RWPE1 (cell line): ENCODE results near the gene ULK4.

Source experiments
- CTCF ChIA-PET: fragments of 350-600 bp; sonication (Branson Sonifier 250); formaldehyde crosslinking; extraction: SDS; loops from one replicate; lab custom pipeline; 2021; lab: Yijun Ruan, JAX
- POLR2A ChIA-PET: fragments of 400-600 bp; formaldehyde crosslinking; extraction: SDS; loops from one replicate; lab custom pipeline; 2020; ENCODE audit warnings: antibody characterized with exemption; ENCODE audit not compliant: low non-redundant PET; lab: Yijun Ruan, JAX
- DNase-seq: peaks from one replicate; pipeline ENCODE4 v3.0.0; 2012; ENCODE audit warnings: low spot score
- H3K27ac ChIP-seq: fragments of 450-650 bp; 2 replicates; pipeline ENCODE4 v1.5.1; 2017
- TF ChIP-seq, protein P1 (sequence below): fragments of 450-650 bp; conservative IDR thresholded peaks from 2 replicates; pipeline ENCODE4 v1.5.1; 2017; ENCODE audit warnings: low read depth, mild to moderate bottlenecking

The ULK4 gene

DNA sequence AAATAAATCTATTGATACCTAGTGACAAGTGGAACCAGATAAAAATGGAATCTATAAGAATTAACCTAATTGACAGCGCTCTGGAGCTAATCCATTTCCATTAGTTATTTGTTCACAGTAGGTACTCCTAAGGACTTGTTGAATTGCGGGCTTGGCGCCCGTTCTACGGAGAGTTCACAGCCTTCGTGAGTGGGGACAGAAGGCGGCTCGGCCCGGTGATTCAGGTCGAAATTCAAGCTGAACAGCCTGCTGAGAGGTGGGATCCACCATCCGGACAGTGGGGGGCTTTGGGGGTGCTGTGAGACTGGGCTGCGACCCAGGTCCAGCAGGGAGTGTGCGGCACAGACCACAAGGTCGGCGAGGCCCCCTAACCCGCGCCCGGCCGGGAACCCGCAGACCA lies 763.4 kb downstream of the ULK4 start:
- ChIA-PET CTCF (no interaction called here), POLR2A (no interaction called here)
- H3K27ac ChIP-seq, result peak overlapping the region; percentile 88
- no peak for DNase-seq
- TF ChIP-seq, protein P1, sequence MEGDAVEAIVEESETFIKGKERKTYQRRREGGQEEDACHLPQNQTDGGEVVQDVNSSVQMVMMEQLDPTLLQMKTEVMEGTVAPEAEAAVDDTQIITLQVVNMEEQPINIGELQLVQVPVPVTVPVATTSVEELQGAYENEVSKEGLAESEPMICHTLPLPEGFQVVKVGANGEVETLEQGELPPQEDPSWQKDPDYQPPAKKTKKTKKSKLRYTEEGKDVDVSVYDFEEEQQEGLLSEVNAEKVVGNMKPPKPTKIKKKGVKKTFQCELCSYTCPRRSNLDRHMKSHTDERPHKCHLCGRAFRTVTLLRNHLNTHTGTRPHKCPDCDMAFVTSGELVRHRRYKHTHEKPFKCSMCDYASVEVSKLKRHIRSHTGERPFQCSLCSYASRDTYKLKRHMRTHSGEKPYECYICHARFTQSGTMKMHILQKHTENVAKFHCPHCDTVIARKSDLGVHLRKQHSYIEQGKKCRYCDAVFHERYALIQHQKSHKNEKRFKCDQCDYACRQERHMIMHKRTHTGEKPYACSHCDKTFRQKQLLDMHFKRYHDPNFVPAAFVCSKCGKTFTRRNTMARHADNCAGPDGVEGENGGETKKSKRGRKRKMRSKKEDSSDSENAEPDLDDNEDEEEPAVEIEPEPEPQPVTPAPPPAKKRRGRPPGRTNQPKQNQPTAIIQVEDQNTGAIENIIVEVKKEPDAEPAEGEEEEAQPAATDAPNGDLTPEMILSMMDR, result no peak

DNA sequence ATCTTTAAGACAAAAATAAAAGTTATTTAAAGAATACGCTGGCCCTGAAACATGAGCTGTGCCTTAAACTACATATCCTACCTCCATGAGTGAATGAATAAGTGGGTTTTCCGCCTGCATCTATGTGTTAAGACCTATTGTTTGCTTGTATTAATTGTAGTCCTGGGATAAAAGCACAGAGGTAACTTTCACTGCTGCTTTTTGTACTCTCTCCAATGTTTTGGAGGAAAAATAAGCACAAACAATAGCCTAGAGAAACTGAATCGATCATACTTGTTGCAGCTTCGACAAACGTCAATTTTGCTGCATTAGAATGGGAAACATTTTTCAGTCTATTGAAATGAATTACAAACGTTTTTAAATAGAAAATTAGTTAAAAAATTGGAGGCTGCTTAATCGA lies 763.9 kb downstream of the ULK4 start:
- POLR2A ChIA-PET, result no interaction called here
- CTCF ChIA-PET, result no interaction called here
- TF ChIP-seq, protein P1, result no peak
- DNase-seq, result no peak
- H3K27ac ChIP-seq, result no peak overlapping the region
